HCT116 (cell line): ENCODE measurements around the gene DGKG. TPM values are rescaled to one million over a fixed set of nuclear protein-coding genes. Genes with fewer than 3 reads are reported as not detected.

Experiments
- ATAC-seq: fragments of 200-7000 bp; cut with Tn5 transposase; 2 replicates; pipeline ENCODE4 v1.9.1; 2020; ENCODE audit warnings: mild to moderate bottlenecking, moderate library complexity
- BruUV-seq: library from RNA; stranded (reverse); fragments of 400-500 nt; replicated peaks from 2 replicates; lab custom pipeline; 2021; lab: Mats Ljungman, UMichigan
- CTCF ChIA-PET: fragments of 300-600 bp; sonication (Branson Sonifier 250); formaldehyde crosslinking; loops from one replicate; lab custom pipeline; 2021; ENCODE audit warnings: antibody characterized with exemption; lab: Charles Lee
- POLR2A ChIA-PET: fragments of 300-600, 350-600 bp; sonication (Branson Sonifier 250); formaldehyde crosslinking; loops from one replicate; lab custom pipeline; 2021; ENCODE audit warnings: antibody characterized with exemption; lab: Charles Lee
- RAD21 ChIA-PET, 2 experiments: fragments of 300-600 bp; sonication (Branson Sonifier 250); formaldehyde crosslinking; loops; one replicate each; lab custom pipeline; 2023; ENCODE audit warnings: low total read pairs in 2 of 2; ENCODE audit not compliant: uncharacterized antibody in 2 of 2, unreplicated experiment in 2 of 2, low non-redundant PET in 1 of 2; lab: Charles Lee
- DNase-seq: peaks from one replicate; pipeline ENCODE4 v3.0.0-alpha.2; 2010; ENCODE audit warnings: low read depth, low spot score
- H2AFZ ChIP-seq: fragments of 200-600 bp; shearing (Covaris generic), sonication (generic); 2 replicates; pipeline ENCODE4 v1.6.1; 2017; ENCODE audit warnings: low read depth, mixed run types, mixed read lengths, antibody characterized with exemption, low read length; ENCODE audit not compliant: poor library complexity, severe bottlenecking
- H3K27ac ChIP-seq: 2 replicates; pipeline ENCODE4 v1.5.1; 2012; ENCODE audit warnings: low read depth, low read length
- H3K27me3 ChIP-seq: fragments of 200-600 bp; sonication (generic); 2 replicates; pipeline ENCODE4 v1.6.1; 2016; ENCODE audit warnings: mixed run types, low read length, mixed read lengths; ENCODE audit not compliant: insufficient read depth
- H3K36me3 ChIP-seq, 2 experiments: fragments of 200-500 bp in 1 of 2; fragments of 200-600 bp in 1 of 2; sonication (Bioruptor generic) in 1 of 2; sonication (generic) in 1 of 2; 2 replicates each; pipeline versions ENCODE4 v1.5.1 to v1.6.1; 2014 to 2016; ENCODE audit warnings: low read length in 2 of 2, inconsistent platforms in 1 of 2, mixed read lengths in 1 of 2, mixed run types in 1 of 2; ENCODE audit not compliant: insufficient read depth in 2 of 2, control insufficient read depth in 1 of 2
- H3K4me1 ChIP-seq, 2 experiments: fragments of 200-600 bp in 1 of 2; sonication (generic) in 1 of 2; 2 replicates each; pipeline versions ENCODE4 v1.5.1 to v1.6.1; 2012 to 2017; ENCODE audit warnings: low read length in 2 of 2, inconsistent platforms in 1 of 2, mild to moderate bottlenecking in 1 of 2, mixed read lengths in 1 of 2, mixed run types in 1 of 2, moderate library complexity in 1 of 2; ENCODE audit not compliant: insufficient read depth in 2 of 2, control insufficient read depth in 1 of 2
- H3K4me2 ChIP-seq: fragments of 200-600 bp; sonication (generic); 2 replicates; pipeline ENCODE4 v1.6.1; 2017; ENCODE audit warnings: mixed run types, low read length, mixed read lengths
- H3K4me3 ChIP-seq, 2 experiments: fragments of 200-600 bp in 1 of 2; sonication (generic) in 1 of 2; replicated peaks in 1 of 2; 2 replicates each; pipeline ENCODE4 v1.5.1; 2011 to 2016; ENCODE audit warnings: low read length in 2 of 2, control low read depth in 1 of 2, low read depth in 1 of 2, mild to moderate bottlenecking in 1 of 2, mixed read lengths in 1 of 2, mixed run types in 1 of 2
- H3K79me2 ChIP-seq: fragments of 200-600 bp; sonication (generic); 2 replicates; pipeline ENCODE4 v1.6.1; 2017; ENCODE audit warnings: mild to moderate bottlenecking, mixed run types, low read length, moderate library complexity, mixed read lengths; ENCODE audit not compliant: insufficient read depth
- H3K9ac ChIP-seq: fragments of 200-600 bp; sonication (generic); 2 replicates; pipeline ENCODE4 v1.6.1; 2016; ENCODE audit warnings: low read length, mixed read lengths
- H3K9me2 ChIP-seq: fragments of 200-600 bp; sonication (generic), shearing (Covaris generic); 2 replicates; pipeline ENCODE4 v1.6.1; 2017; ENCODE audit warnings: mixed run types, mild to moderate bottlenecking, moderate library complexity; ENCODE audit not compliant: insufficient read depth
- H3K9me3 ChIP-seq, 2 experiments: fragments of 200-500 bp in 1 of 2; fragments of 200-600 bp in 1 of 2; sonication (Bioruptor generic) in 1 of 2; sonication (generic) in 1 of 2; 2 replicates each; pipeline ENCODE4 v1.6.1; 2014 to 2017; ENCODE audit warnings: low read length in 2 of 2, mixed read lengths in 2 of 2, inconsistent platforms in 1 of 2, low read depth in 1 of 2, mild to moderate bottlenecking in 1 of 2, mixed run types in 1 of 2, moderate library complexity in 1 of 2; ENCODE audit not compliant: control insufficient read depth in 1 of 2, insufficient read depth in 1 of 2
- H4K20me1 ChIP-seq: fragments of 200-600 bp; sonication (generic), shearing (Covaris generic); 2 replicates; pipeline ENCODE4 v1.6.1; 2017; ENCODE audit warnings: mixed run types, mild to moderate bottlenecking, moderate library complexity; ENCODE audit not compliant: insufficient read depth
- CBX3 ChIP-seq: IDR thresholded peaks from 2 replicates; pipeline ENCODE4 v1.6.1; 2012; ENCODE audit warnings: low read depth
- EGR1 ChIP-seq: IDR thresholded peaks from 2 replicates; pipeline ENCODE4 v1.6.1; 2012; ENCODE audit warnings: low read depth
- ELF1 ChIP-seq: IDR thresholded peaks from 2 replicates; pipeline ENCODE4 v1.6.1; 2012; ENCODE audit warnings: low read depth, borderline replicate concordance
- EZH2 ChIP-seq: fragments of 200-600 bp; sonication (generic); IDR thresholded peaks from 2 replicates; pipeline ENCODE4 v1.6.1; 2017; ENCODE audit warnings: antibody characterized with exemption, mixed run types
- SRF ChIP-seq: IDR thresholded peaks from 2 replicates; pipeline ENCODE4 v1.6.1; 2012; ENCODE audit warnings: low read depth
- TCF7L2 ChIP-seq: IDR thresholded peaks from 2 replicates; pipeline ENCODE4 v1.7.0; 2011; ENCODE audit warnings: borderline replicate concordance, inconsistent platforms; ENCODE audit not compliant: insufficient read depth, insufficient read length; ENCODE audit errors: extremely low read depth
- YY1 ChIP-seq: IDR thresholded peaks from 2 replicates; pipeline ENCODE4 v1.6.1; 2011; ENCODE audit warnings: low read length, low read depth, moderate library complexity, mild to moderate bottlenecking; ENCODE audit not compliant: insufficient replicate concordance; ENCODE audit errors: extremely low read depth
- ZFX ChIP-seq: fragments of 450-650 bp; IDR thresholded peaks from 2 replicates; pipeline ENCODE4 v1.6.1; 2017
- ZNF274 ChIP-seq: fragments of 200-500 bp; sonication (Bioruptor generic); IDR thresholded peaks from 2 replicates; pipeline ENCODE4 v1.6.1; 2014; ENCODE audit warnings: mild to moderate bottlenecking, low read depth, low read length, inconsistent platforms
- intact Hi-C: fragments of 100-400 bp; cut with micrococcal nuclease; formaldehyde crosslinking; loops from 2 replicates; pipeline ENCODE4 v1.10.0; 2022
- total RNA-seq: library from RNA; stranded (reverse); gene quantifications from one replicate; pipeline ENCODE4 v1.2.1, GENCODE V29; 2021; ENCODE audit not compliant: unreplicated experiment
- TF ChIP-seq, protein P1 (sequence below): IDR thresholded peaks from 2 replicates; pipeline ENCODE4 v1.6.1; 2011; ENCODE audit warnings: mild to moderate bottlenecking, low read length, moderate library complexity; ENCODE audit not compliant: insufficient replicate concordance; ENCODE audit errors: extremely low read depth
- TF ChIP-seq, protein P2 (sequence below): IDR thresholded peaks from 2 replicates; pipeline ENCODE4 v1.6.1; 2012
- TF ChIP-seq, protein P3 (sequence below): IDR thresholded peaks from 2 replicates; pipeline ENCODE4 v1.6.1; 2012; ENCODE audit warnings: low read depth

Gene DGKG
- total RNA-seq, 1 experiment from 2014 or later = 4.8 TPM

DNA sequence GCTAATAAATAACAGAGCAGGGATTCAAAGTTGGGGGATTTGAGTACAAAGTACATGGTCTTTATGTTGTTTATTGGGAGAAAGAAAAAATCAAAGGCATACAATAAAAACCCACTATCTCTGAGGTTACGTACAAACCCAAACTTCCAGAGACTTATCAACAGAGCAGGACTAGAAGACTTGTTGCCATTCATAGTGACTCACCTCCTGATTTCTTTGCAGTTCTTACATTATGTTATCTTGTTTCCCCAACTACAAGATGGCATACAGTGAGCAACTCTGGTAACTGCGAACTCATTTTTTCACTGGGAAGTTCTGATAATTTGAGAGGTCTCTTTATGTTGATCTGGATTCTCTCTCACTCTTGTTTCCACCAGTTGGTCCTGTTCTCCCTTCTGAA lies 172.5 kb downstream of the DGKG start:
- ChIA-PET POLR2A (no interaction called here), CTCF (no interaction called here), RAD21 (no interaction called here)
- ATAC-seq (no peak), DNase-seq (no peak)
- H3K4me1 ChIP-seq = no peaks in the 10 kb centered on the region
- no peak overlapping the region for H3K4me2 ChIP-seq
- H3K9me3 ChIP-seq = no peaks in the 10 kb centered on the region
- no peak overlapping the region for H3K27ac ChIP-seq
- H3K36me3 ChIP-seq = no peaks in the 10 kb centered on the region
- no peak overlapping the region for H3K4me3 ChIP-seq
- no peaks in the 10 kb centered on the region for H3K27me3 ChIP-seq
- no peak overlapping the region for H2AFZ ChIP-seq
- H3K9me2 ChIP-seq = no peaks in the 10 kb centered on the region
- no peak overlapping the region for H3K9ac ChIP-seq
- H4K20me1 ChIP-seq = no peaks in the 10 kb centered on the region
- TF ChIP-seq, protein P1, sequence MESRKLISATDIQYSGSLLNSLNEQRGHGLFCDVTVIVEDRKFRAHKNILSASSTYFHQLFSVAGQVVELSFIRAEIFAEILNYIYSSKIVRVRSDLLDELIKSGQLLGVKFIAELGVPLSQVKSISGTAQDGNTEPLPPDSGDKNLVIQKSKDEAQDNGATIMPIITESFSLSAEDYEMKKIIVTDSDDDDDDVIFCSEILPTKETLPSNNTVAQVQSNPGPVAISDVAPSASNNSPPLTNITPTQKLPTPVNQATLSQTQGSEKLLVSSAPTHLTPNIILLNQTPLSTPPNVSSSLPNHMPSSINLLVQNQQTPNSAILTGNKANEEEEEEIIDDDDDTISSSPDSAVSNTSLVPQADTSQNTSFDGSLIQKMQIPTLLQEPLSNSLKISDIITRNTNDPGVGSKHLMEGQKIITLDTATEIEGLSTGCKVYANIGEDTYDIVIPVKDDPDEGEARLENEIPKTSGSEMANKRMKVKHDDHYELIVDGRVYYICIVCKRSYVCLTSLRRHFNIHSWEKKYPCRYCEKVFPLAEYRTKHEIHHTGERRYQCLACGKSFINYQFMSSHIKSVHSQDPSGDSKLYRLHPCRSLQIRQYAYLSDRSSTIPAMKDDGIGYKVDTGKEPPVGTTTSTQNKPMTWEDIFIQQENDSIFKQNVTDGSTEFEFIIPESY = no peak
- TF ChIP-seq YY1 (no peak), EGR1 (no peak), SRF (no peak)
- TF ChIP-seq, protein P2, sequence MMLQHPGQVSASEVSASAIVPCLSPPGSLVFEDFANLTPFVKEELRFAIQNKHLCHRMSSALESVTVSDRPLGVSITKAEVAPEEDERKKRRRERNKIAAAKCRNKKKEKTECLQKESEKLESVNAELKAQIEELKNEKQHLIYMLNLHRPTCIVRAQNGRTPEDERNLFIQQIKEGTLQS = no peak
- TF ChIP-seq, all 23 proteins: peak for 0
- BruUV-seq = no TSS peak
- intact Hi-C loops = no loop called here
- H3K79me2 ChIP-seq = no peaks in the 10 kb centered on the region

DNA sequence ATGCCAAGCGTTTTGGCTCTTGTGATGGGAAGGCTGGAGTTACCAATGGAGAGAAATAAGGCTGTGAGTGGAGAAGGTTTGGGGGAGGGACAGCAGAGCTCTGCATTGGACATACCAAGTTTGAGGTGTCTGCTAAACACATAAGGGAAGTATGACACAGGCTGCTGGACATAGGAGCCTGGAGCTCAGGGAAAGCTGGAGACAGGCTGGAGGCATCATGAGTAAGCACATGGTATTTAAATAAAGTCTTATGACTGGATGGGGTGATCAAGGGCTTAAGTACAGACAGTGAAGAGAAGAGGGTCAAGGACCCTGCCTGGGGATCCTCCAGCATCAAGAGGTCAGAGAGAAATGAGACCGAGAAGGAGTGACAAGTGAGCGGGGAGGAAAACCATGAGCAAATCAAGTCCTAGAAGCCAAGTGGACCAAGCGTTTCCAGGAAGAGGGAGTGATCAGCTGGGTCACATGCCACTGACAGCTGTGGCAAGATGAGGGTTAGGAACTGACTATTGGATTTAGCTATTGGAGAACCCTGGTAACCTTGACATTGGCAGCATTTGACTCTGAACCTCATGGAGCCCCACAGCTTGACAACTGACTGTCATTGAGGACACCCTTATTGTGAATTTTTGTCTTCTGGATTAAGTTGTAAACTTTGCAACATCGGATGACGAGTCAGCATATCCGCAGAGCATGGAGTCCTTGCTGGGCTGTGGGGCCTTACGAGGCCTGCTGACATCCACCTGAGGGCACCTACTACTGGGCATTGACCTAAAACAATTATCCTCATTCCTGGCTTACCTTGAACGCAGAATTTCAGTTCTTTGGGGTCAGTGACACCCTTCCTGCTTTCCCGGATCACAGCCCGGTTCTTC lies 174.4 kb downstream of the DGKG start:
- POLR2A ChIA-PET = no interaction called here
- no peaks in the 10 kb centered on the region for H4K20me1 ChIP-seq
- no TSS peak for BruUV-seq
- no peak for TF ChIP-seq ZNF274
- TF ChIP-seq YY1 = no peak
- TF ChIP-seq SRF = no peak
- TF ChIP-seq ZFX = no peak
- TF ChIP-seq, protein P2 = no peak
- no peak for TF ChIP-seq TCF7L2
- TF ChIP-seq EZH2 = no peak
- TF ChIP-seq CBX3 = no peak
- TF ChIP-seq ELF1 = no peak
- TF ChIP-seq, protein P3, sequence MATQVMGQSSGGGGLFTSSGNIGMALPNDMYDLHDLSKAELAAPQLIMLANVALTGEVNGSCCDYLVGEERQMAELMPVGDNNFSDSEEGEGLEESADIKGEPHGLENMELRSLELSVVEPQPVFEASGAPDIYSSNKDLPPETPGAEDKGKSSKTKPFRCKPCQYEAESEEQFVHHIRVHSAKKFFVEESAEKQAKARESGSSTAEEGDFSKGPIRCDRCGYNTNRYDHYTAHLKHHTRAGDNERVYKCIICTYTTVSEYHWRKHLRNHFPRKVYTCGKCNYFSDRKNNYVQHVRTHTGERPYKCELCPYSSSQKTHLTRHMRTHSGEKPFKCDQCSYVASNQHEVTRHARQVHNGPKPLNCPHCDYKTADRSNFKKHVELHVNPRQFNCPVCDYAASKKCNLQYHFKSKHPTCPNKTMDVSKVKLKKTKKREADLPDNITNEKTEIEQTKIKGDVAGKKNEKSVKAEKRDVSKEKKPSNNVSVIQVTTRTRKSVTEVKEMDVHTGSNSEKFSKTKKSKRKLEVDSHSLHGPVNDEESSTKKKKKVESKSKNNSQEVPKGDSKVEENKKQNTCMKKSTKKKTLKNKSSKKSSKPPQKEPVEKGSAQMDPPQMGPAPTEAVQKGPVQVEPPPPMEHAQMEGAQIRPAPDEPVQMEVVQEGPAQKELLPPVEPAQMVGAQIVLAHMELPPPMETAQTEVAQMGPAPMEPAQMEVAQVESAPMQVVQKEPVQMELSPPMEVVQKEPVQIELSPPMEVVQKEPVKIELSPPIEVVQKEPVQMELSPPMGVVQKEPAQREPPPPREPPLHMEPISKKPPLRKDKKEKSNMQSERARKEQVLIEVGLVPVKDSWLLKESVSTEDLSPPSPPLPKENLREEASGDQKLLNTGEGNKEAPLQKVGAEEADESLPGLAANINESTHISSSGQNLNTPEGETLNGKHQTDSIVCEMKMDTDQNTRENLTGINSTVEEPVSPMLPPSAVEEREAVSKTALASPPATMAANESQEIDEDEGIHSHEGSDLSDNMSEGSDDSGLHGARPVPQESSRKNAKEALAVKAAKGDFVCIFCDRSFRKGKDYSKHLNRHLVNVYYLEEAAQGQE = no peak

More for the DNA sequence above, 174.4 kb downstream of the DGKG start:
- H3K9me2 ChIP-seq = no peaks in the 10 kb centered on the region
- no peaks in the 10 kb centered on the region for H3K9me3 ChIP-seq
- no peak for DNase-seq
- no peak overlapping the region for H3K4me3 ChIP-seq
- ATAC-seq = no peak
- H3K79me2 ChIP-seq = no peaks in the 10 kb centered on the region
- no peak overlapping the region for H2AFZ ChIP-seq
- no peak overlapping the region for H3K27ac ChIP-seq
- H3K9ac ChIP-seq = no peak overlapping the region
- no peaks in the 10 kb centered on the region for H3K36me3 ChIP-seq
- no peaks in the 10 kb centered on the region for H3K4me1 ChIP-seq
- CTCF ChIA-PET = no interaction called here
- RAD21 ChIA-PET = no interaction called here
- no peak overlapping the region for H3K4me2 ChIP-seq
- intact Hi-C loops = no loop called here
- H3K27me3 ChIP-seq = no peaks in the 10 kb centered on the region
